Kidney (tissue), 14 donors: Measurements from ENCODE around the gene TNIP2. TPM values are rescaled to one million over a fixed set of nuclear protein-coding genes. Genes with fewer than 3 reads are reported as not detected.

Experiments used
- DNase-seq, 5 donors: peaks; one replicate each; pipeline ENCODE4 v3.0.0-alpha.2; 2013 to 2020
- FAIRE-seq: peaks from 2 replicates; lab custom pipeline; 2012; peaks lifted over from hg19 to GRCh38; lab: Jason Lieb, UNC
- H3K27ac ChIP-seq, 2 donors: one replicate each; pipeline ENCODE4 v1.7.0; 2013; ENCODE audit warnings: low read depth in 2 of 2, low read length in 2 of 2, inconsistent platforms in 1 of 2
- H3K27me3 ChIP-seq: one replicate; pipeline ENCODE4 v1.7.1; 2013; ENCODE audit warnings: low read length, inconsistent platforms; ENCODE audit not compliant: control insufficient read depth, insufficient read depth
- H3K36me3 ChIP-seq, 3 donors: one replicate each; pipeline versions ENCODE4 v1.7.0 to v1.7.1; 2013; ENCODE audit warnings: low read length in 3 of 3, control low read depth in 1 of 3, inconsistent platforms in 1 of 3; ENCODE audit not compliant: insufficient read depth in 3 of 3, control insufficient read depth in 2 of 3
- H3K4me1 ChIP-seq, 3 donors: one replicate each; pipeline versions ENCODE4 v1.7.0 to v1.7.1; 2013; ENCODE audit warnings: low read length in 3 of 3, inconsistent platforms in 1 of 3, low read depth in 1 of 3; ENCODE audit not compliant: control insufficient read depth in 2 of 3, insufficient read depth in 2 of 3
- H3K4me3 ChIP-seq, 3 donors: one replicate each; pipeline versions ENCODE4 v1.7.0 to v1.8.1; 2013; ENCODE audit warnings: low read length in 3 of 3, control low read depth in 1 of 3, inconsistent platforms in 1 of 3
- H3K9ac ChIP-seq, 3 donors: one replicate each; pipeline versions ENCODE4 v1.7.0 to v1.7.1; 2013; ENCODE audit warnings: low read length in 3 of 3, control low read depth in 1 of 3, inconsistent platforms in 1 of 3
- H3K9me3 ChIP-seq, 3 donors: one replicate each; pipeline versions ENCODE4 v1.7.0 to v1.7.1; 2013; ENCODE audit warnings: low read length in 3 of 3, control low read depth in 1 of 3, inconsistent platforms in 1 of 3; ENCODE audit not compliant: control insufficient read depth in 2 of 3, insufficient read depth in 1 of 3
- CTCF ChIP-seq: IDR thresholded peaks from 3 replicates; pipeline ENCODE4 v1.5.1; 2012; ENCODE audit warnings: mild to moderate bottlenecking, moderate library complexity, borderline replicate concordance; ENCODE audit not compliant: insufficient read depth; ENCODE audit errors: extremely low read depth
- intact Hi-C: fragments of 100-400 bp; cut with DNase I; formaldehyde crosslinking; loops from one replicate; pipeline ENCODE4 v1.11.1; 2022
- polyA plus RNA-seq: library from polyadenylated mRNA; stranded (reverse); fragments of 350-450 nt; fragmentation: Illumina TruSeq; extraction: RNeasy Lipid Tissue Mini Kit (QIAGEN cat#74804); gene quantifications from one replicate; pipeline ENCODE4 v1.2.3, GENCODE V29; 2014; ENCODE audit warnings: low read depth, low replicate concordance; ENCODE audit not compliant: insufficient read depth
- total RNA-seq: library from RNA; stranded (reverse); fragmentation: NEBNext Ultra II Directional; extraction: Animal tissue kit (Norgen Biotek cat#: 25700); gene quantifications from one replicate; pipeline ENCODE4 v1.2.1, GENCODE V29; 2021
- donor health status: control.
- donor health status: control.
- donor health status: control.
- donor health status: control.
- donor health status: control.
- donor health status: DM: yes; HTN: yes; CAD: no.
- donor health status: Normal renal cell carcinoma (clear cell type).

TNIP2 gene
- total and polyA plus RNA-seq, 2 donors from 2014 or later, result 43.1 to 44.4 TPM

- no peak for DNase-seq
- no peak for FAIRE-seq
- H3K27me3 ChIP-seq, result no peaks in the 10 kb centered on the region
- H3K4me3 ChIP-seq, result no peak overlapping the region
- intact Hi-C loops, result no loop called here
- peaks cover 0 to 12% (median 5%) of the 10 kb centered on the region in 3 donors for H3K9me3 ChIP-seq
- H3K9ac ChIP-seq, result no peak overlapping the region
- no peaks in the 10 kb centered on the region for H3K4me1 ChIP-seq
- no peak overlapping the region for H3K27ac ChIP-seq
- peaks cover 0 to 12% (median 6%) of the 10 kb centered on the region in 3 donors for H3K36me3 ChIP-seq
- TF ChIP-seq CTCF, result no peak
Measured at GRCh38 chr4:2735869-2736268, 20.3 kb downstream of the TNIP2 start.

- peaks cover 0 to 12% (median 6%) of the 10 kb centered on the region in 3 donors for H3K36me3 ChIP-seq
- H3K4me3 ChIP-seq, result no peak overlapping the region
- no peak overlapping the region for H3K27ac ChIP-seq
- DNase-seq (no peak), FAIRE-seq (no peak)
- H3K9me3 ChIP-seq, result peaks cover 0 to 12% (median 5%) of the 10 kb centered on the region in 3 donors
- no peak for TF ChIP-seq CTCF
- intact Hi-C loops, result no loop called here
- H3K4me1 ChIP-seq, result no peaks in the 10 kb centered on the region
- H3K27me3 ChIP-seq, result no peaks in the 10 kb centered on the region
- H3K9ac ChIP-seq, result no peak overlapping the region
Measured at GRCh38 chr4:2734612-2735011, 21.5 kb downstream of the TNIP2 start.

GRCh38 chr4:2733844-2734574 lies 22.1 kb downstream of the TNIP2 start:
- H3K27me3 ChIP-seq, result no peaks in the 10 kb centered on the region
- H3K4me1 ChIP-seq, result peaks cover 0 to 2% (median 0%) of the 10 kb centered on the region in 3 donors
- no peak overlapping the region for H3K27ac ChIP-seq
- H3K36me3 ChIP-seq, result peaks cover 0 to 12% (median 6%) of the 10 kb centered on the region in 3 donors
- peaks cover 0 to 12% (median 5%) of the 10 kb centered on the region in 3 donors for H3K9me3 ChIP-seq
- no peak for TF ChIP-seq CTCF
- FAIRE-seq (no peak), DNase-seq (no peak)
- no peak overlapping the region for H3K4me3 ChIP-seq
- intact Hi-C loops, result no loop called here
- no peak overlapping the region for H3K9ac ChIP-seq
